BJ (cell line): Measurements from ENCODE around the gene HDDC3. TPM values are rescaled to one million over a fixed set of nuclear protein-coding genes. Genes with fewer than 3 reads are reported as not detected.
"Not testable (repeated sequence)": the region's sequence is repeated elsewhere in the genome, so short reads cannot be mapped to it uniquely, and the experiment has no call there.

Source experiments
- CTCF ChIA-PET: fragments of 350-600 bp; formaldehyde crosslinking; extraction: SDS; loops from one replicate; lab custom pipeline; 2021; ENCODE audit warnings: antibody characterized with exemption, inconsistent platforms; lab: Yijun Ruan, JAX
- POLR2A ChIA-PET: fragments of 300-600 bp; sonication (Branson Sonifier 250); formaldehyde crosslinking; extraction: SDS; loops from one replicate; lab custom pipeline; 2021; ENCODE audit warnings: antibody characterized with exemption; lab: Charles Lee
- DNase-seq: peaks from one replicate; pipeline ENCODE4 v3.0.0-alpha.2; 2011; ENCODE audit warnings: low read depth
- H3K27me3 ChIP-seq: 2 replicates; pipeline ENCODE4 v1.6.0; 2011; ENCODE audit warnings: low read length; ENCODE audit not compliant: control insufficient read depth, insufficient read depth
- H3K36me3 ChIP-seq: 2 replicates; pipeline ENCODE4 v1.5.1; 2011; ENCODE audit warnings: low read length; ENCODE audit not compliant: control insufficient read depth, insufficient read depth
- H3K4me3 ChIP-seq: 2 replicates; pipeline ENCODE4 v1.5.1; 2011; ENCODE audit warnings: low read depth, mild to moderate bottlenecking, control low read depth, low read length
- CTCF ChIP-seq: IDR thresholded peaks from 2 replicates; pipeline ENCODE4 v1.5.1; 2011; ENCODE audit warnings: low read depth, mild to moderate bottlenecking, control low read depth, inconsistent platforms, low read length, moderate library complexity; ENCODE audit not compliant: insufficient read depth
- polyA plus RNA-seq: library from polyadenylated mRNA; depleted of rRNA; stranded (reverse); fragments of >200 nt; gene quantifications from 2 replicates; pipeline ENCODE4 v1.2.3, GENCODE V29; 2011

HDDC3 gene
- polyA plus RNA-seq, 1 experiment = 12.3 TPM

- no peaks in the 10 kb centered on the region for H3K27me3 ChIP-seq
- H3K4me3 ChIP-seq = no peak overlapping the region
- H3K36me3 ChIP-seq = peaks cover 6% of the 10 kb centered on the region
- ChIA-PET POLR2A (no interaction called here), CTCF (interaction anchor here (1.5 to 2.0 kb wide), 2 partner anchors 8 to 9 kb away, joined by 4 to 9 read pairs; partner anchors contain the start of gene HDDC3)
- no peak for TF ChIP-seq CTCF
- no peak for DNase-seq
Observed at GRCh38 chr15:90924375-90924774, 8.0 kb downstream of the HDDC3 start.

GRCh38 chr15:90922712-90923322, 9.5 kb downstream of the HDDC3 start:
- POLR2A ChIA-PET, H3K27me3 ChIP-seq, H3K4me3 ChIP-seq, DNase-seq: not testable (repeated sequence)
- CTCF ChIA-PET = interaction anchor here (1.4 to 2.1 kb wide), 5 partner anchors 9 to 37 kb away, joined by 4 to 9 read pairs (median 5); partner anchors contain the start of genes HDDC3 and MAN2A2
- peaks cover 16% of the 10 kb centered on the region for H3K36me3 ChIP-seq

- CTCF ChIA-PET = interaction anchor here (1.4 to 2.1 kb wide), 3 partner anchors 10 to 36 kb away, joined by 4 to 6 read pairs (median 5); partner anchors contain the start of genes HDDC3 and MAN2A2
- no peak for DNase-seq
Observed at GRCh38 chr15:90921887-90922286, 10.5 kb downstream of the HDDC3 start.

GRCh38 chr15:90918835-90919234, 13.5 kb downstream of the HDDC3 start:
- peaks cover 29% of the 10 kb centered on the region for H3K36me3 ChIP-seq
- no peak overlapping the region for H3K4me3 ChIP-seq
- no peak for TF ChIP-seq CTCF
- DNase-seq = no peak
- POLR2A ChIA-PET = no interaction called here
- H3K27me3 ChIP-seq = no peaks in the 10 kb centered on the region
- CTCF ChIA-PET = interaction anchor here (1.2 to 2.2 kb wide), 2 partner anchors 13 to 15 kb away, joined by 4 to 9 read pairs; partner anchors contain the start of gene HDDC3

More at GRCh38 chr15:90921887-90922286, 10.5 kb downstream of the HDDC3 start:
- POLR2A ChIA-PET = no interaction called here
- H3K27me3 ChIP-seq = no peaks in the 10 kb centered on the region
- peaks cover 22% of the 10 kb centered on the region for H3K36me3 ChIP-seq
- H3K4me3 ChIP-seq = no peak overlapping the region
- TF ChIP-seq CTCF = no peak

- Histone ChIP-seq H3K4me3 (no peak overlapping the region), H3K27me3 (no peaks in the 10 kb centered on the region), H3K36me3 (peaks cover 32% of the 10 kb centered on the region)
- CTCF ChIA-PET = interaction anchor here (0.7 to 2.2 kb wide), 4 partner anchors 14 to 115 kb away, joined by 3 to 9 read pairs (median 4); partner anchors contain the start of gene HDDC3
- no peak for DNase-seq
- no peak for TF ChIP-seq CTCF
- POLR2A ChIA-PET = no interaction called here
Observed at GRCh38 chr15:90918034-90918788, 14.1 kb downstream of the HDDC3 start.
